ENCODE data around the gene FRMD4A.

The FRMD4A gene

DNA sequence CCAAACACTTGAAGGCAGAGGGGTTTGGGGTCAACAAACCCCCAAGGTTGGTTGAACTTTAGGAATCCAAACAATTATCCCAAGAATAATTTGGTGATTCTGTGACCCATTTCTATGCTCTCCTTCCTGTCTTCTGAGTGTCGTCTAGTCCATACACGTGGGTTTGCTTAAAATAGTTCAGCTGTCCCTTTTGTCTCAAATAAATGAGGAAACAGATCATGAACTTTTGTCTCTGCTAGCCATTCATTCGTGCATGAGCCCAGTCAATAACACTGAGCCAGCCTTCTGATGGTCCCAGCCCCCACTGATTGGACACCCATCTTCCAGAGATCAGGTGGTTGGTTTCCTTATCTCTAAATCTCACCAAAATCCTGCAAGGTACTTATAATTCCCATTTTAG is 488.6 kb downstream of the FRMD4A start:
- TF ChIP-seq, protein P1, sequence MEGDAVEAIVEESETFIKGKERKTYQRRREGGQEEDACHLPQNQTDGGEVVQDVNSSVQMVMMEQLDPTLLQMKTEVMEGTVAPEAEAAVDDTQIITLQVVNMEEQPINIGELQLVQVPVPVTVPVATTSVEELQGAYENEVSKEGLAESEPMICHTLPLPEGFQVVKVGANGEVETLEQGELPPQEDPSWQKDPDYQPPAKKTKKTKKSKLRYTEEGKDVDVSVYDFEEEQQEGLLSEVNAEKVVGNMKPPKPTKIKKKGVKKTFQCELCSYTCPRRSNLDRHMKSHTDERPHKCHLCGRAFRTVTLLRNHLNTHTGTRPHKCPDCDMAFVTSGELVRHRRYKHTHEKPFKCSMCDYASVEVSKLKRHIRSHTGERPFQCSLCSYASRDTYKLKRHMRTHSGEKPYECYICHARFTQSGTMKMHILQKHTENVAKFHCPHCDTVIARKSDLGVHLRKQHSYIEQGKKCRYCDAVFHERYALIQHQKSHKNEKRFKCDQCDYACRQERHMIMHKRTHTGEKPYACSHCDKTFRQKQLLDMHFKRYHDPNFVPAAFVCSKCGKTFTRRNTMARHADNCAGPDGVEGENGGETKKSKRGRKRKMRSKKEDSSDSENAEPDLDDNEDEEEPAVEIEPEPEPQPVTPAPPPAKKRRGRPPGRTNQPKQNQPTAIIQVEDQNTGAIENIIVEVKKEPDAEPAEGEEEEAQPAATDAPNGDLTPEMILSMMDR (conservative IDR thresholded peaks at IDR 0.05; ENCODE audit: control insufficient read depth, insufficient read depth, low read depth, low read length), result no peak
- no peak for DNase-seq (ENCODE audit: low read depth)

DNA sequence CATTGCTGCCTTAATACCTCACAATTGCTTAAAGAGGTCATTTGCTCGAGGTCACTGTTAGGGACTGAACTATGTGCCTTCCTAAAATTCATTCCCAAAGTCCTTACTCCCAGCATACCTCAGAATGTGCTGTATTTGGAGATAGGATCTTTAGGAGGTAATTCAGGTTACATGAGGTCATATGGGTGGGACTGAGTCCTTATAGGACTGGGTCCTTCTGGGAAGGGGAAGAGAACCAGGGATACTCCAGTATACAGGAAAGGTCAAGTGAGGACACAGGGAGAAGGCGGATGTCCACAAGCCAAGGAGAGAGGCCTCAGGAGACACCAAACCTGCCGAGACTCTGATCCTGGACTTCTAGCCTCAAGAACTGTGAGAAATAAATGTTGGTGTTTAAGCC is 490.7 kb downstream of the FRMD4A start:
- TF ChIP-seq, protein P1 (conservative IDR thresholded peaks at IDR 0.05; ENCODE audit: control insufficient read depth, insufficient read depth, low read depth, low read length), result no peak
- H3K4me3 ChIP-seq (ENCODE audit: control insufficient read depth, low read depth, low read length), result no peak overlapping the region
- DNase-seq (ENCODE audit: low read depth), result peak; percentile 14

More for the DNA sequence above, 488.6 kb downstream of the FRMD4A start:
- H3K4me3 ChIP-seq (ENCODE audit: control insufficient read depth, low read depth, low read length), result no peak overlapping the region

GRCh38 chr10:13839430-13839990 is 491.2 kb downstream of the FRMD4A start:
- no peak overlapping the region for H3K4me3 ChIP-seq (ENCODE audit: control insufficient read depth, low read depth, low read length)
- TF ChIP-seq, protein P1 (conservative IDR thresholded peaks at IDR 0.05; ENCODE audit: control insufficient read depth, insufficient read depth, low read depth, low read length), result no peak
- peak; percentile 87 for DNase-seq (ENCODE audit: low read depth)

GRCh38 chr10:13839030-13839429 is 491.7 kb downstream of the FRMD4A start:
- no peak for DNase-seq (ENCODE audit: low read depth)
- TF ChIP-seq, protein P1 (conservative IDR thresholded peaks at IDR 0.05; ENCODE audit: control insufficient read depth, insufficient read depth, low read depth, low read length), result no peak

DNA sequence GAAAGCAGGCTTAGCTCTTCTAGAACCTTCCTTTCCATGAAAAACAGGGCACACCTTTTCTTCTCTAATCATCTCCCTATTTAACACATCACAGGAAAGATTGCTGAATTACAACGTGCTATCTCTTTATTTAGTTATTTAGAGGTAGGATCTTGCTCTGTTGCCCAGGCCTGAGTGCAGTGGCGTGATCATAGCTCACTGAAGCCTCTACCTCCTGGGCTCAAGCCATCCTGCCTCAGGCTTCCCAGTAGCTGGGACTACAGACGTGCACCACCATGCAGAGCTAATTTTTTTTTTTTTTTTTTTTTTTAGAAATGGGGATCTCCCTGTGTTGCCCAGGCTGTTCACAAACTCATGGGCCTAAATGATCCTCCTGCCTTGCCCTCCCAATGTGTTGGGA is 492.8 kb downstream of the FRMD4A start:
- DNase-seq (ENCODE audit: low read depth), result no peak
- H3K4me3 ChIP-seq (ENCODE audit: control insufficient read depth, low read depth, low read length), result no peak overlapping the region
- TF ChIP-seq, protein P1 (conservative IDR thresholded peaks at IDR 0.05; ENCODE audit: control insufficient read depth, insufficient read depth, low read depth, low read length), result no peak

More at GRCh38 chr10:13839030-13839429, 491.7 kb downstream of the FRMD4A start:
- H3K4me3 ChIP-seq (ENCODE audit: control insufficient read depth, low read depth, low read length), result no peak overlapping the region

DNA sequence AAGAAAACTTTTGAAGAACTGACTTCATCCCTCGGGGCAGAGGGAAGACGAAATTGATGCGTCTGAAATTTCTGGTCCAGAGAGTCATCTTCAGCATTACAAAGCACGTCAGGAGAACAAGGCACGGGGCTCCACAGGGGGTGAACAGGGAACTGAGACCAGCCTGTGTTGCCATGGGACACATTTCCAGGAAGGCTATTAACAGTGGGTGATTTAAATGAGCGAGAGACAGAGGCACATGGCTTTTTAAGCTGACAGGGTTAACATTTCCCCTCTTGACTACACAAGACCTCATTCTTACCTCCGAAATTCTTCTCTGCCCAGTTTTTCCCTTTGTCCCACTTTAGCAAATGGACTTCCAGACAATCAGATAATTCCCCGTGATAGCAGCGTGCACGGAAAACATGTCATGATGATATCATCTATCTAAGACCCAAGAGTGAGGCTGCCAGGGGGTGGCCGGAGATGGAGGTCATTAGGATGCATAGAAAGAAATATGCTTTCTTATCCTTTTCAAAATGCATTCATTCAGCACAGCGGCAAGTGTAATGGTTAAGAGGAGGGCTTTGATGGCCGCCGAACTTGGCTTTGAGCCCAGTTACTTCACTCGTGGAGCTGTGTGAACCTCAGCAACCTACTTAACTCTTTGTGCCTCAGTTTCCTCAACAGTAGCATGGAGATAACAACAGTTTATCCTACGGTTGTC is 496.0 kb downstream of the FRMD4A start:
- H3K4me3 ChIP-seq (ENCODE audit: control insufficient read depth, low read depth, low read length), result no peak overlapping the region
- peak; percentile 61 for DNase-seq (ENCODE audit: low read depth)
- TF ChIP-seq, protein P1 (conservative IDR thresholded peaks at IDR 0.05; ENCODE audit: control insufficient read depth, insufficient read depth, low read depth, low read length), result no peak
